ENCODE results near the gene NKX1-2.

The NKX1-2 gene

GRCh38 chr10:124450012-124450782, at the start of gene NKX1-2:
Gene NKX1-2, minus strand, starts transcription at chr10:124450035. Its CDS starts 92 bp downstream, at chr10:124449943.
- no peak for DNase-seq

GRCh38 chr10:124498056-124498455, 48.2 kb upstream of the NKX1-2 start:
- no peak for DNase-seq

- DNase-seq: no peak
Observed at GRCh38 chr10:124497196-124497881, 47.5 kb upstream of the NKX1-2 start.

- no peak for DNase-seq
Observed at GRCh38 chr10:124496620-124497019, 46.8 kb upstream of the NKX1-2 start.

GRCh38 chr10:124496150-124496549, 46.3 kb upstream of the NKX1-2 start:
- no peak for DNase-seq

GRCh38 chr10:124495725-124496124, 45.9 kb upstream of the NKX1-2 start:
- DNase-seq: no peak

GRCh38 chr10:124495162-124495561, 45.3 kb upstream of the NKX1-2 start:
- no peak for DNase-seq

- no peak for DNase-seq
Observed at GRCh38 chr10:124494046-124494807, 44.4 kb upstream of the NKX1-2 start.

- no peak for DNase-seq
Observed at GRCh38 chr10:124493214-124493882, 43.5 kb upstream of the NKX1-2 start.

- DNase-seq: no peak
Observed at GRCh38 chr10:124492266-124492665, 42.4 kb upstream of the NKX1-2 start.

GRCh38 chr10:124491105-124491504, 41.3 kb upstream of the NKX1-2 start:
- no peak for DNase-seq

GRCh38 chr10:124486635-124487034, 36.8 kb upstream of the NKX1-2 start:
- DNase-seq: no peak

GRCh38 chr10:124484661-124485060, 34.8 kb upstream of the NKX1-2 start:
- no peak for DNase-seq

- no peak for DNase-seq
Observed at GRCh38 chr10:124484031-124484430, 34.2 kb upstream of the NKX1-2 start.

GRCh38 chr10:124482876-124483275, 33.0 kb upstream of the NKX1-2 start:
- DNase-seq: no peak

- no peak for DNase-seq
Observed at GRCh38 chr10:124482236-124482800, 32.5 kb upstream of the NKX1-2 start.

GRCh38 chr10:124481717-124482116, 31.9 kb upstream of the NKX1-2 start:
- DNase-seq: no peak

GRCh38 chr10:124480860-124481259, 31.0 kb upstream of the NKX1-2 start:
- DNase-seq: no peak

- DNase-seq: no peak
Observed at GRCh38 chr10:124478515-124478914, 28.7 kb upstream of the NKX1-2 start.

- DNase-seq: no peak
Observed at GRCh38 chr10:124477614-124478363, 28.0 kb upstream of the NKX1-2 start.

GRCh38 chr10:124476043-124476725, 26.3 kb upstream of the NKX1-2 start:
- no peak for DNase-seq

Data from activated CD4-positive, alpha-beta T cell treated with anti-CD3 and anti-CD28 coated beads, Interleukin-2, amount 50 U/mL, for 4 hours (primary cell).